ENCODE measurements around the gene TMED10. TPM values are rescaled to one million over a fixed set of nuclear protein-coding genes. Genes with fewer than 3 reads are reported as not detected.
A peak's percentile ranks its signal among the peaks of the same experiment; 100 is the strongest.

Gene TMED10
- polyA plus RNA-seq (2012; rRNA removed): 168 and 287 TPM in 2 replicates
- 220 and 236 TPM in 2 replicates for polyA plus RNA-seq (2012; cell fraction: cytosol; rRNA removed)
- polyA plus RNA-seq (2012; cell fraction: nucleus; rRNA removed): 84.3 and 162 TPM in 2 replicates

- CTCF ChIA-PET: interaction anchor here (1.0 kb wide), 2 partner anchors 108 to 123 kb away, joined by 3 read pairs; no protein-coding TSS in a partner anchor
- no peaks in the 10 kb centered on the region; a peak in 2 of 4 replicates for H3K4me1 ChIP-seq (ENCODE audit: control insufficient read depth in 1 of 2, insufficient read depth in 2 of 2, low read depth in 1 of 2, low read length in 1 of 2)
- no peaks in the 10 kb centered on the region for H3K27me3 ChIP-seq (ENCODE audit: insufficient read depth)
- peak within 1 kb of the TSS; percentile 99 for H3K9ac ChIP-seq
- peaks cover 0 to 3% of the 10 kb centered on the region in 2 experiments for H3K36me3 ChIP-seq (replicated peaks in 1 of 2; ENCODE audit: control insufficient read depth in 1 of 2, insufficient read depth in 2 of 2, low read length in 1 of 2)
- peak; percentile 92 for DNase-seq
- H3F3A ChIP-seq (replicated peaks; ENCODE audit: insufficient read depth): no peaks in the 10 kb centered on the region
- H3K9me3 ChIP-seq: no peaks in the 10 kb centered on the region
- POLR2A ChIA-PET: interaction anchor here (1.2 kb wide), 1 partner anchor 118 kb away, joined by 3 read pairs; no protein-coding TSS in a partner anchor
- H4K20me1 ChIP-seq (ENCODE audit: insufficient read depth): peaks cover 28% of the 10 kb centered on the region
- 1% methylated on average over 41 of the region's 49 CpGs for WGBS (ENCODE audit: low lambda C conversion rate)
- peak within 1 kb of the TSS; percentile 89; the same call in 1 of the 2 replicates for H2AFZ ChIP-seq (ENCODE audit: low read depth)
- peak within 1 kb of the TSS; percentile 83 to 91 for H3K4me3 ChIP-seq (ENCODE audit: low read depth in 2 of 2, low read length in 1 of 2)
- no peaks in the 10 kb centered on the region for H3K9me2 ChIP-seq
- H3K27ac ChIP-seq (ENCODE audit: low read depth in 2 of 2, low read length in 1 of 2): peak within 1 kb of the TSS; percentile 95 to 98
- H3K4me2 ChIP-seq: peak within 1 kb of the TSS; percentile 80
- H3K79me2 ChIP-seq (ENCODE audit: insufficient read depth): peaks cover 51% of the 10 kb centered on the region
- TF ChIP-seq ELF1 (IDR thresholded peaks at IDR 0.05) (peak; percentile 51; the same call in 1 of the 2 replicates), TEAD4 (IDR thresholded peaks at IDR 0.05; ENCODE audit: borderline replicate concordance, insufficient read depth) (no peak), RAD21 (IDR thresholded peaks at IDR 0.05; ENCODE audit: low read length) (no peak), RXRA (IDR thresholded peaks at IDR 0.05; ENCODE audit: borderline replicate concordance, low read depth) (no peak), GABPA (IDR thresholded peaks at IDR 0.05; ENCODE audit: low read depth) (peak; percentile 97), ZBTB33 (IDR thresholded peaks at IDR 0.05; ENCODE audit: borderline replicate concordance, low read depth) (no peak), NRF1 (IDR thresholded peaks at IDR 0.05; ENCODE audit: low read depth, low read length) (no peak), RFX5 (IDR thresholded peaks at IDR 0.05; ENCODE audit: low read length) (no peak), FOSL2 (IDR thresholded peaks at IDR 0.05; ENCODE audit: borderline replicate concordance, low read depth) (no peak), SIN3A (IDR thresholded peaks at IDR 0.05; ENCODE audit: borderline replicate concordance, low read depth, low read length) (no peak), TAF1 (IDR thresholded peaks at IDR 0.05; ENCODE audit: borderline replicate concordance, low read depth, low read length) (peak; percentile 47; the same call in 1 of the 2 replicates), GATA2 (CRISPR knock-in tag; IDR thresholded peaks at IDR 0.05) (no peak), USF1 (IDR thresholded peaks at IDR 0.05; ENCODE audit: borderline replicate concordance, low read depth) (peak; percentile 99), SMC3 (IDR thresholded peaks at IDR 0.05; ENCODE audit: low read depth, low read length) (no peak), NFIC (IDR thresholded peaks at IDR 0.05; ENCODE audit: borderline replicate concordance) (no peak), CHD2 (IDR thresholded peaks at IDR 0.05; ENCODE audit: low read length, partially characterized antibody) (peak; percentile 87), RCOR1 (IDR thresholded peaks at IDR 0.05; ENCODE audit: low read length) (no peak), MEF2A (IDR thresholded peaks at IDR 0.05; ENCODE audit: borderline replicate concordance, low read depth) (no peak), TCF12 (IDR thresholded peaks at IDR 0.05) (no peak), EP300 (IDR thresholded peaks at IDR 0.05; ENCODE audit: borderline replicate concordance in 1 of 2, low read depth in 1 of 2, low read length in 1 of 2) (no peak), JUND (IDR thresholded peaks at IDR 0.05) (no peak), FOXJ3 (CRISPR knock-in tag; IDR thresholded peaks at IDR 0.05) (no peak), FOXM1 (IDR thresholded peaks at IDR 0.05; ENCODE audit: low read depth) (no peak)
- TF ChIP-seq, protein P1, sequence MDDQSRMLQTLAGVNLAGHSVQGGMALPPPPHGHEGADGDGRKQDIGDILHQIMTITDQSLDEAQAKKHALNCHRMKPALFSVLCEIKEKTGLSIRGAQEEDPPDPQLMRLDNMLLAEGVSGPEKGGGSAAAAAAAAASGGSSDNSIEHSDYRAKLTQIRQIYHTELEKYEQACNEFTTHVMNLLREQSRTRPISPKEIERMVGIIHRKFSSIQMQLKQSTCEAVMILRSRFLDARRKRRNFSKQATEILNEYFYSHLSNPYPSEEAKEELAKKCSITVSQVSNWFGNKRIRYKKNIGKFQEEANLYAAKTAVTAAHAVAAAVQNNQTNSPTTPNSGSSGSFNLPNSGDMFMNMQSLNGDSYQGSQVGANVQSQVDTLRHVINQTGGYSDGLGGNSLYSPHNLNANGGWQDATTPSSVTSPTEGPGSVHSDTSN (IDR thresholded peaks at IDR 0.05): no peak
- TF ChIP-seq, protein P2, sequence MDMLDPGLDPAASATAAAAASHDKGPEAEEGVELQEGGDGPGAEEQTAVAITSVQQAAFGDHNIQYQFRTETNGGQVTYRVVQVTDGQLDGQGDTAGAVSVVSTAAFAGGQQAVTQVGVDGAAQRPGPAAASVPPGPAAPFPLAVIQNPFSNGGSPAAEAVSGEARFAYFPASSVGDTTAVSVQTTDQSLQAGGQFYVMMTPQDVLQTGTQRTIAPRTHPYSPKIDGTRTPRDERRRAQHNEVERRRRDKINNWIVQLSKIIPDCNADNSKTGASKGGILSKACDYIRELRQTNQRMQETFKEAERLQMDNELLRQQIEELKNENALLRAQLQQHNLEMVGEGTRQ (IDR thresholded peaks at IDR 0.05; ENCODE audit: borderline replicate concordance, low read depth, low read length): peak; percentile 74
- TF ChIP-seq, protein P3, sequence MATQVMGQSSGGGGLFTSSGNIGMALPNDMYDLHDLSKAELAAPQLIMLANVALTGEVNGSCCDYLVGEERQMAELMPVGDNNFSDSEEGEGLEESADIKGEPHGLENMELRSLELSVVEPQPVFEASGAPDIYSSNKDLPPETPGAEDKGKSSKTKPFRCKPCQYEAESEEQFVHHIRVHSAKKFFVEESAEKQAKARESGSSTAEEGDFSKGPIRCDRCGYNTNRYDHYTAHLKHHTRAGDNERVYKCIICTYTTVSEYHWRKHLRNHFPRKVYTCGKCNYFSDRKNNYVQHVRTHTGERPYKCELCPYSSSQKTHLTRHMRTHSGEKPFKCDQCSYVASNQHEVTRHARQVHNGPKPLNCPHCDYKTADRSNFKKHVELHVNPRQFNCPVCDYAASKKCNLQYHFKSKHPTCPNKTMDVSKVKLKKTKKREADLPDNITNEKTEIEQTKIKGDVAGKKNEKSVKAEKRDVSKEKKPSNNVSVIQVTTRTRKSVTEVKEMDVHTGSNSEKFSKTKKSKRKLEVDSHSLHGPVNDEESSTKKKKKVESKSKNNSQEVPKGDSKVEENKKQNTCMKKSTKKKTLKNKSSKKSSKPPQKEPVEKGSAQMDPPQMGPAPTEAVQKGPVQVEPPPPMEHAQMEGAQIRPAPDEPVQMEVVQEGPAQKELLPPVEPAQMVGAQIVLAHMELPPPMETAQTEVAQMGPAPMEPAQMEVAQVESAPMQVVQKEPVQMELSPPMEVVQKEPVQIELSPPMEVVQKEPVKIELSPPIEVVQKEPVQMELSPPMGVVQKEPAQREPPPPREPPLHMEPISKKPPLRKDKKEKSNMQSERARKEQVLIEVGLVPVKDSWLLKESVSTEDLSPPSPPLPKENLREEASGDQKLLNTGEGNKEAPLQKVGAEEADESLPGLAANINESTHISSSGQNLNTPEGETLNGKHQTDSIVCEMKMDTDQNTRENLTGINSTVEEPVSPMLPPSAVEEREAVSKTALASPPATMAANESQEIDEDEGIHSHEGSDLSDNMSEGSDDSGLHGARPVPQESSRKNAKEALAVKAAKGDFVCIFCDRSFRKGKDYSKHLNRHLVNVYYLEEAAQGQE (IDR thresholded peaks at IDR 0.05; ENCODE audit: low read depth, low read length): no peak
Measured at GRCh38 chr14:75176142-75176820, at the start of gene TMED10. Gene TMED10 (minus strand): TSS chr14:75176612. CDS start chr14:75176579, 33 bp downstream.
